GM21717 (cell line): Measurements from ENCODE around the gene DPCD.

ENCODE experiments used
- ATAC-seq: cut with Tn5 transposase; IDR thresholded peaks from one replicate; pipeline ENCODE4 v1.9.1; 2021; ENCODE audit warnings: mild to moderate bottlenecking, moderate library complexity; ENCODE audit not compliant: unreplicated experiment

DPCD gene

GRCh38 chr10:101566333-101567164 lies 21.6 kb upstream of the DPCD start:
- ATAC-seq, result no peak

- ATAC-seq, result no peak
Measured at GRCh38 chr10:101567165-101568006, 20.7 kb upstream of the DPCD start.

- no peak for ATAC-seq
Measured at GRCh38 chr10:101568054-101568745, 19.9 kb upstream of the DPCD start.

- no peak for ATAC-seq
Measured at GRCh38 chr10:101569323-101569621, 18.8 kb upstream of the DPCD start.

- peak; percentile 67 for ATAC-seq
Measured at GRCh38 chr10:101569622-101570427, 18.3 kb upstream of the DPCD start.

- ATAC-seq, result no peak
Measured at GRCh38 chr10:101570428-101571270, 17.5 kb upstream of the DPCD start.

- no peak for ATAC-seq
Measured at GRCh38 chr10:101571271-101571925, 16.7 kb upstream of the DPCD start.

- no peak for ATAC-seq
Measured at GRCh38 chr10:101572126-101572525, 16.0 kb upstream of the DPCD start.

- ATAC-seq, result no peak
Measured at GRCh38 chr10:101572785-101573184, 15.3 kb upstream of the DPCD start.

GRCh38 chr10:101573885-101574753 lies 14.0 kb upstream of the DPCD start:
- no peak for ATAC-seq

GRCh38 chr10:101575091-101575490 lies 13.0 kb upstream of the DPCD start:
- ATAC-seq, result no peak

GRCh38 chr10:101575580-101576210 lies 12.4 kb upstream of the DPCD start:
- ATAC-seq, result no peak

- no peak for ATAC-seq
Measured at GRCh38 chr10:101576211-101576863, 11.8 kb upstream of the DPCD start.

GRCh38 chr10:101577121-101577871 lies 10.8 kb upstream of the DPCD start:
- no peak for ATAC-seq

- ATAC-seq, result no peak
Measured at GRCh38 chr10:101578192-101578591, 9.9 kb upstream of the DPCD start.

- ATAC-seq, result no peak
Measured at GRCh38 chr10:101578803-101579515, 9.2 kb upstream of the DPCD start.
